Measurements from ENCODE around the gene TUBGCP4. TPM values are rescaled to one million over a fixed set of nuclear protein-coding genes. Genes with fewer than 3 reads are reported as not detected.

The TUBGCP4 gene
- total RNA-seq = 5.5 and 13.9 TPM in 2 replicates

GRCh38 chr15:43370975-43371974 lies at the start of gene TUBGCP4, which contains the start of gene ZSCAN29:
Gene TUBGCP4, plus strand, starts transcription at chr15:43371101. Its CDS starts 254 bp downstream, at chr15:43371355.
Gene ZSCAN29, minus strand, starts transcription at chr15:43371043. Its CDS starts 1,130 bp downstream, at chr15:43369913.

GRCh38 chr15:43329960-43330779 lies 40.7 kb upstream of the TUBGCP4 start, which contains the start of gene LCMT2:
Gene LCMT2, minus strand, starts transcription at chr15:43330573. Its CDS starts 84 bp downstream, at chr15:43330489.

Other genes starting within 250 kb of the TUBGCP4 start
- 11.4 and 25.8 TPM in 2 replicates for gene TMEM62, start 237.5 kb upstream of the TUBGCP4 start, total RNA-seq
- gene CCNDBP1, start 185.7 kb upstream of the TUBGCP4 start, total RNA-seq = 66.5 and 79.0 TPM in 2 replicates
- not detected in 2 replicates for gene EPB42, start 150.1 kb upstream of the TUBGCP4 start, total RNA-seq
- not detected in 2 replicates for gene TGM5, start 104.2 kb upstream of the TUBGCP4 start, total RNA-seq
- not detected in 2 replicates for gene TGM7, start 68.8 kb upstream of the TUBGCP4 start, total RNA-seq
- gene LCMT2, start 40.5 kb upstream of the TUBGCP4 start, total RNA-seq = 5.5 and 9.9 TPM in 2 replicates
- 25.5 and 32.6 TPM in 2 replicates for gene ZSCAN29, start 58 bp upstream of the TUBGCP4 start, total RNA-seq
- 73.1 and 81.0 TPM in 2 replicates for gene TP53BP1, start 122.1 kb downstream of the TUBGCP4 start, total RNA-seq
- gene MAP1A, start 146.5 kb downstream of the TUBGCP4 start, total RNA-seq = 39.2 and 102 TPM in 2 replicates
- gene PPIP5K1, start 219.1 kb downstream of the TUBGCP4 start, total RNA-seq = 10.7 and 26.7 TPM in 2 replicates
- gene CKMT1B, start 222.9 kb downstream of the TUBGCP4 start, total RNA-seq = not detected in 2 replicates
- under 0.01 TPM in 1 of 2 replicates, not detected in the other for gene STRC, start 247.7 kb downstream of the TUBGCP4 start, total RNA-seq